GM21717 (cell line): Measurements from ENCODE around the gene TANC1.
"Not testable (repeated sequence)": the region's sequence is repeated elsewhere in the genome, so short reads cannot be mapped to it uniquely, and the experiment has no call there.

Experiments used
- ATAC-seq: cut with Tn5 transposase; IDR thresholded peaks from one replicate; pipeline ENCODE4 v1.9.1; 2021; ENCODE audit warnings: mild to moderate bottlenecking, moderate library complexity; ENCODE audit not compliant: unreplicated experiment

The TANC1 gene

GRCh38 chr2:159134979-159135378, 166.5 kb downstream of the TANC1 start:
- ATAC-seq, result no peak

GRCh38 chr2:159136391-159136790, 168.0 kb downstream of the TANC1 start:
- no peak for ATAC-seq

- ATAC-seq, result no peak
Measured at GRCh38 chr2:159137511-159138241, 169.2 kb downstream of the TANC1 start.

GRCh38 chr2:159138642-159139182, 170.3 kb downstream of the TANC1 start:
- no peak for ATAC-seq

GRCh38 chr2:159139216-159139933, 170.9 kb downstream of the TANC1 start:
- no peak for ATAC-seq

GRCh38 chr2:159140070-159140769, 171.8 kb downstream of the TANC1 start:
- no peak for ATAC-seq

GRCh38 chr2:159140821-159141220, 172.4 kb downstream of the TANC1 start:
- ATAC-seq, result not testable (repeated sequence)

- peak; percentile 76 for ATAC-seq
Measured at GRCh38 chr2:159144776-159145614, 176.6 kb downstream of the TANC1 start.

GRCh38 chr2:159145745-159146354, 177.4 kb downstream of the TANC1 start:
- ATAC-seq, result no peak

- peak; percentile 40 for ATAC-seq
Measured at GRCh38 chr2:159146996-159147666, 178.7 kb downstream of the TANC1 start.

GRCh38 chr2:159147690-159148089, 179.2 kb downstream of the TANC1 start:
- ATAC-seq, result no peak

- no peak for ATAC-seq
Measured at GRCh38 chr2:159148901-159149300, 180.5 kb downstream of the TANC1 start.

GRCh38 chr2:159149747-159150146, 181.3 kb downstream of the TANC1 start:
- no peak for ATAC-seq

- no peak for ATAC-seq
Measured at GRCh38 chr2:159150280-159150746, 181.9 kb downstream of the TANC1 start.

GRCh38 chr2:159151198-159152127, 183.0 kb downstream of the TANC1 start:
- ATAC-seq, result no peak

- ATAC-seq, result no peak
Measured at GRCh38 chr2:159152128-159152778, 183.8 kb downstream of the TANC1 start.

- no peak for ATAC-seq
Measured at GRCh38 chr2:159153063-159153462, 184.6 kb downstream of the TANC1 start.

- no peak for ATAC-seq
Measured at GRCh38 chr2:159153463-159153862, 185.0 kb downstream of the TANC1 start.
